Astrocyte (in vitro differentiated cells and primary cell): ENCODE measurements around the gene CER1.

ENCODE experiments used
- EZH2 ChIP-seq: IDR thresholded peaks from 2 replicates; pipeline ENCODE4 v1.6.1; 2012; ENCODE audit warnings: mild to moderate bottlenecking, low read length, inconsistent platforms; ENCODE audit not compliant: insufficient read depth
- TF ChIP-seq, protein P1 (sequence below): IDR thresholded peaks from 2 replicates; pipeline ENCODE4 v1.5.1; 2011; ENCODE audit warnings: low read depth, mild to moderate bottlenecking, inconsistent platforms, low read length, moderate library complexity; ENCODE audit not compliant: insufficient read depth

DNA sequence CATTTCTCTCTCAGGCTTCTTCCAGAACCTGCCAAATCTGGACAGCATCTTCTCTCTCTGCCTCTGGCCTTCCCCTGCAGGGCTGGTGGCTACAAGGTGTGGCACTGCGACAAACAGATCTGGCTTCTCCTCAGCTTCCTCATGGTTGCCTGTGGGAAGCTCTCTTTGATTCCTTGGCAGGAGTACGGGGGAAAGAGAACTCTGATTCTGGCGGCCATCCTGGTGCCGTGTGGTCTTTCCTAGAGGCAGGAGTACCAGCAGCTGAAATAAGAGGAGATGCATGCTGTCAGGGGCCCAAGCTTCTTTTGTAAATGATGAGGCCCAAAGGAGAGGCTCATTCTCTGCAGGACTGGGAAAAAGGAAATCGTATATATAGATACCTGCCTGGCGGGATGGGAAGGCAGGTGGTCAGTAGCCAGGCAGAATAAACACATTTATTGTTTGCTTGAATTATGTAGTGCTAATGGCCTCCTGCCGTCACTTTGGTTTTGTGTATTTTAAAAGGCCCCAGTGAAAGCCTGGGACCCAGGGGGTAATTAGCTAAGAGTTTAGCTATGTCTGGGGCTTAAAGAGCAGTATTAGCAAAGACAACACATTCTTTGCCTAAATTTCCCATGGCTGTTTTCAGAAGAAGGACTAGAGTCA lies at the start of gene CER1:
- TF ChIP-seq, protein P1, sequence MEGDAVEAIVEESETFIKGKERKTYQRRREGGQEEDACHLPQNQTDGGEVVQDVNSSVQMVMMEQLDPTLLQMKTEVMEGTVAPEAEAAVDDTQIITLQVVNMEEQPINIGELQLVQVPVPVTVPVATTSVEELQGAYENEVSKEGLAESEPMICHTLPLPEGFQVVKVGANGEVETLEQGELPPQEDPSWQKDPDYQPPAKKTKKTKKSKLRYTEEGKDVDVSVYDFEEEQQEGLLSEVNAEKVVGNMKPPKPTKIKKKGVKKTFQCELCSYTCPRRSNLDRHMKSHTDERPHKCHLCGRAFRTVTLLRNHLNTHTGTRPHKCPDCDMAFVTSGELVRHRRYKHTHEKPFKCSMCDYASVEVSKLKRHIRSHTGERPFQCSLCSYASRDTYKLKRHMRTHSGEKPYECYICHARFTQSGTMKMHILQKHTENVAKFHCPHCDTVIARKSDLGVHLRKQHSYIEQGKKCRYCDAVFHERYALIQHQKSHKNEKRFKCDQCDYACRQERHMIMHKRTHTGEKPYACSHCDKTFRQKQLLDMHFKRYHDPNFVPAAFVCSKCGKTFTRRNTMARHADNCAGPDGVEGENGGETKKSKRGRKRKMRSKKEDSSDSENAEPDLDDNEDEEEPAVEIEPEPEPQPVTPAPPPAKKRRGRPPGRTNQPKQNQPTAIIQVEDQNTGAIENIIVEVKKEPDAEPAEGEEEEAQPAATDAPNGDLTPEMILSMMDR, result no peak
- TF ChIP-seq EZH2, result no peak
